ENCODE measurements around the gene MAP2K4.

Gene MAP2K4

GRCh38 chr17:12047681-12048376, 27.2 kb downstream of the MAP2K4 start:
- Mint-ChIP-seq H3K4me3 (no peak overlapping the region), H3K36me3 (ENCODE audit: insufficient read depth) (no peaks in the 10 kb centered on the region), H3K27ac (peak overlapping the region in 1 of 2 donors; percentile 19), H3K9me3 (no peaks in the 10 kb centered on the region), H3K27me3 (no peaks in the 10 kb centered on the region), H3K4me1 (ENCODE audit: low read depth in 2 of 2) (peaks cover 54 to 66% of the 10 kb centered on the region in 2 donors)
- DNase-seq (no peak), ATAC-seq (replicated peaks) (no peak)

- H3K4me1 Mint-ChIP-seq (ENCODE audit: low read depth in 2 of 2) = peaks cover 53 to 65% of the 10 kb centered on the region in 2 donors
- peak overlapping the region in 1 of 2 donors; percentile 1 for H3K4me3 Mint-ChIP-seq
- no peaks in the 10 kb centered on the region for H3K27me3 Mint-ChIP-seq
- DNase-seq (no peak), ATAC-seq (replicated peaks) (no peak)
- H3K27ac Mint-ChIP-seq = peak overlapping the region in 1 of 2 donors; percentile 27
- no peaks in the 10 kb centered on the region for H3K9me3 Mint-ChIP-seq
- H3K36me3 Mint-ChIP-seq (ENCODE audit: insufficient read depth) = no peaks in the 10 kb centered on the region
Observed at GRCh38 chr17:12048843-12049473, 28.3 kb downstream of the MAP2K4 start.

- H3K9me3 Mint-ChIP-seq = no peaks in the 10 kb centered on the region
- no peaks in the 10 kb centered on the region for H3K36me3 Mint-ChIP-seq (ENCODE audit: insufficient read depth)
- peaks cover 50 to 68% of the 10 kb centered on the region in 2 donors for H3K4me1 Mint-ChIP-seq (ENCODE audit: low read depth in 2 of 2)
- H3K4me3 Mint-ChIP-seq = no peak overlapping the region
- no peaks in the 10 kb centered on the region for H3K27me3 Mint-ChIP-seq
- H3K27ac Mint-ChIP-seq = peak overlapping the region; percentile 36 to 55
- DNase-seq (no peak), ATAC-seq (replicated peaks) (no peak)
Observed at GRCh38 chr17:12050646-12051225, 30.1 kb downstream of the MAP2K4 start.

GRCh38 chr17:12053552-12053951, 32.9 kb downstream of the MAP2K4 start:
- ATAC-seq (replicated peaks) = no peak
- Mint-ChIP-seq H3K4me3 (no peak overlapping the region), H3K36me3 (ENCODE audit: insufficient read depth) (peaks cover under 1% of the 10 kb centered on the region), H3K27ac (no peak overlapping the region), H3K9me3 (no peaks in the 10 kb centered on the region), H3K27me3 (no peaks in the 10 kb centered on the region), H3K4me1 (ENCODE audit: low read depth in 2 of 2) (peaks cover 38 to 62% of the 10 kb centered on the region in 2 donors)
- no peak for DNase-seq

GRCh38 chr17:12055889-12056288, 35.2 kb downstream of the MAP2K4 start:
- Mint-ChIP-seq H3K36me3 (ENCODE audit: insufficient read depth) (peaks cover 5% of the 10 kb centered on the region), H3K9me3 (no peaks in the 10 kb centered on the region), H3K4me1 (ENCODE audit: low read depth in 2 of 2) (peaks cover 26 to 54% of the 10 kb centered on the region in 2 donors), H3K4me3 (no peak overlapping the region), H3K27ac (peak overlapping the region; percentile 26 to 52), H3K27me3 (no peaks in the 10 kb centered on the region)
- DNase-seq = no peak
- ATAC-seq (replicated peaks) = no peak

- no peaks in the 10 kb centered on the region for H3K9me3 Mint-ChIP-seq
- no peak overlapping the region for H3K27ac Mint-ChIP-seq
- H3K27me3 Mint-ChIP-seq = no peaks in the 10 kb centered on the region
- peaks cover 14% of the 10 kb centered on the region for H3K36me3 Mint-ChIP-seq (ENCODE audit: insufficient read depth)
- ATAC-seq (replicated peaks) (no peak), DNase-seq (no peak)
- peaks cover 23 to 46% of the 10 kb centered on the region in 2 donors for H3K4me1 Mint-ChIP-seq (ENCODE audit: low read depth in 2 of 2)
- H3K4me3 Mint-ChIP-seq = no peak overlapping the region
Observed at GRCh38 chr17:12057520-12057919, 36.8 kb downstream of the MAP2K4 start.

GRCh38 chr17:12058535-12058934, 37.9 kb downstream of the MAP2K4 start:
- ATAC-seq (replicated peaks) = no peak
- Mint-ChIP-seq H3K9me3 (no peaks in the 10 kb centered on the region), H3K4me1 (ENCODE audit: low read depth in 2 of 2) (peaks cover 19 to 43% of the 10 kb centered on the region in 2 donors), H3K4me3 (no peak overlapping the region), H3K27me3 (no peaks in the 10 kb centered on the region), H3K27ac (no peak overlapping the region), H3K36me3 (ENCODE audit: insufficient read depth) (peaks cover 19% of the 10 kb centered on the region)
- DNase-seq = no peak

GRCh38 chr17:12062249-12062648, 41.6 kb downstream of the MAP2K4 start:
- Mint-ChIP-seq H3K9me3 (no peaks in the 10 kb centered on the region), H3K27ac (peak overlapping the region in 1 of 2 donors; percentile 26), H3K4me1 (ENCODE audit: low read depth in 2 of 2) (peaks cover 9 to 19% of the 10 kb centered on the region in 2 donors), H3K36me3 (ENCODE audit: insufficient read depth) (peaks cover 26% of the 10 kb centered on the region), H3K27me3 (no peaks in the 10 kb centered on the region), H3K4me3 (no peak overlapping the region)
- ATAC-seq (replicated peaks) = no peak
- DNase-seq = no peak

GRCh38 chr17:12064395-12064794, 43.7 kb downstream of the MAP2K4 start:
- Mint-ChIP-seq H3K9me3 (no peaks in the 10 kb centered on the region), H3K4me3 (no peak overlapping the region), H3K27ac (no peak overlapping the region), H3K36me3 (ENCODE audit: insufficient read depth) (peaks cover 22% of the 10 kb centered on the region), H3K4me1 (ENCODE audit: low read depth in 2 of 2) (peaks cover 4 to 11% of the 10 kb centered on the region in 2 donors), H3K27me3 (no peaks in the 10 kb centered on the region)
- ATAC-seq (replicated peaks) = no peak
- no peak for DNase-seq

- Mint-ChIP-seq H3K27me3 (no peaks in the 10 kb centered on the region), H3K9me3 (no peaks in the 10 kb centered on the region), H3K4me3 (no peak overlapping the region), H3K4me1 (ENCODE audit: low read depth in 2 of 2) (peaks cover 0 to 3% of the 10 kb centered on the region in 2 donors), H3K36me3 (ENCODE audit: insufficient read depth) (peaks cover 12% of the 10 kb centered on the region), H3K27ac (no peak overlapping the region)
- no peak for ATAC-seq (replicated peaks)
- no peak for DNase-seq
Observed at GRCh38 chr17:12067485-12067884, 46.8 kb downstream of the MAP2K4 start.

- DNase-seq = no peak
- Mint-ChIP-seq H3K4me3 (no peak overlapping the region), H3K9me3 (no peaks in the 10 kb centered on the region), H3K4me1 (ENCODE audit: low read depth in 2 of 2) (peaks cover under 1 to 5% of the 10 kb centered on the region in 2 donors), H3K27me3 (no peaks in the 10 kb centered on the region), H3K27ac (no peak overlapping the region), H3K36me3 (ENCODE audit: insufficient read depth) (peaks cover 4% of the 10 kb centered on the region)
- no peak for ATAC-seq (replicated peaks)
Observed at GRCh38 chr17:12068946-12069345, 48.3 kb downstream of the MAP2K4 start.

- no peaks in the 10 kb centered on the region for H3K27me3 Mint-ChIP-seq
- H3K4me3 Mint-ChIP-seq = no peak overlapping the region
- no peak for ATAC-seq (replicated peaks)
- DNase-seq = no peak
- H3K27ac Mint-ChIP-seq = no peak overlapping the region
- no peaks in the 10 kb centered on the region for H3K36me3 Mint-ChIP-seq (ENCODE audit: insufficient read depth)
- H3K9me3 Mint-ChIP-seq = no peaks in the 10 kb centered on the region
- peaks cover 9 to 15% of the 10 kb centered on the region in 2 donors for H3K4me1 Mint-ChIP-seq (ENCODE audit: low read depth in 2 of 2)
Observed at GRCh38 chr17:12070561-12070960, 49.9 kb downstream of the MAP2K4 start.

GRCh38 chr17:12074346-12074745, 53.7 kb downstream of the MAP2K4 start:
- H3K27ac Mint-ChIP-seq = no peak overlapping the region

GRCh38 chr17:12077773-12078172, 57.1 kb downstream of the MAP2K4 start:
- no peak for DNase-seq
- no peak for ATAC-seq (replicated peaks)
- Mint-ChIP-seq H3K27ac (no peak overlapping the region), H3K36me3 (ENCODE audit: insufficient read depth) (peaks cover 23% of the 10 kb centered on the region), H3K9me3 (no peaks in the 10 kb centered on the region), H3K4me3 (no peak overlapping the region), H3K4me1 (ENCODE audit: low read depth in 2 of 2) (peaks cover 12 to 19% of the 10 kb centered on the region in 2 donors), H3K27me3 (no peaks in the 10 kb centered on the region)

More at GRCh38 chr17:12074346-12074745, 53.7 kb downstream of the MAP2K4 start:
- DNase-seq (no peak), ATAC-seq (replicated peaks) (no peak)
- Mint-ChIP-seq H3K4me1 (ENCODE audit: low read depth in 2 of 2) (peaks cover 9 to 11% of the 10 kb centered on the region in 2 donors), H3K36me3 (ENCODE audit: insufficient read depth) (no peaks in the 10 kb centered on the region), H3K9me3 (no peaks in the 10 kb centered on the region), H3K27me3 (no peaks in the 10 kb centered on the region), H3K4me3 (no peak overlapping the region)
